A673 (cell line): ENCODE data around the gene GAS7.

ENCODE experiments used
- EZH2 ChIP-seq: fragments of 200-600 bp; sonication (generic); IDR thresholded peaks from 2 replicates; pipeline ENCODE4 v1.6.1; 2017; ENCODE audit warnings: borderline replicate concordance, low read depth, mild to moderate bottlenecking, mixed read lengths, antibody characterized with exemption, low read length; ENCODE audit not compliant: poor library complexity, severe bottlenecking
- TF ChIP-seq, protein P1 (sequence below): fragments of 300-800, 200-600 bp; sonication (generic); conservative IDR thresholded peaks from 2 replicates; pipeline ENCODE4 v1.5.1; 2017; ENCODE audit warnings: low read depth, mild to moderate bottlenecking, antibody characterized with exemption, low read length, moderate library complexity, mixed read lengths

DNA sequence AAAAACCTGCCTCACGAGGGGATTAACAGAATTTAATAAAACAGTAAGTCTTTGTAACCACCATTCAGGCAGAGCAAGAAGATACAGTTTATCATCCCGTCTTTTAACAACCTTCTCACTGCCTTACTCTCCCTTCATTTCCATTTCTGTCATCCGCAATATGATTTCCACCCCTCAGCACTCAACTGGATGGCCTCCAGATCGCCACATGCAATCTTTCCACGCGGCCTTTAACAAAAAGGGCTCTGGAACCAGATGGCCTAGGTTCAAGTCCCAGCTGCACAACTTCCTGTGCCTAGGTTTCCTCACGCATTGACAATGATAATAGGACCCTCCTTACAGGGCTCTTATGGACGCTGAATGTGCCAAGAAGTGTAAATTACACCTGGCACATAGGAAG is 103.6 kb downstream of the GAS7 start:
- TF ChIP-seq, protein P1, sequence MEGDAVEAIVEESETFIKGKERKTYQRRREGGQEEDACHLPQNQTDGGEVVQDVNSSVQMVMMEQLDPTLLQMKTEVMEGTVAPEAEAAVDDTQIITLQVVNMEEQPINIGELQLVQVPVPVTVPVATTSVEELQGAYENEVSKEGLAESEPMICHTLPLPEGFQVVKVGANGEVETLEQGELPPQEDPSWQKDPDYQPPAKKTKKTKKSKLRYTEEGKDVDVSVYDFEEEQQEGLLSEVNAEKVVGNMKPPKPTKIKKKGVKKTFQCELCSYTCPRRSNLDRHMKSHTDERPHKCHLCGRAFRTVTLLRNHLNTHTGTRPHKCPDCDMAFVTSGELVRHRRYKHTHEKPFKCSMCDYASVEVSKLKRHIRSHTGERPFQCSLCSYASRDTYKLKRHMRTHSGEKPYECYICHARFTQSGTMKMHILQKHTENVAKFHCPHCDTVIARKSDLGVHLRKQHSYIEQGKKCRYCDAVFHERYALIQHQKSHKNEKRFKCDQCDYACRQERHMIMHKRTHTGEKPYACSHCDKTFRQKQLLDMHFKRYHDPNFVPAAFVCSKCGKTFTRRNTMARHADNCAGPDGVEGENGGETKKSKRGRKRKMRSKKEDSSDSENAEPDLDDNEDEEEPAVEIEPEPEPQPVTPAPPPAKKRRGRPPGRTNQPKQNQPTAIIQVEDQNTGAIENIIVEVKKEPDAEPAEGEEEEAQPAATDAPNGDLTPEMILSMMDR: no peak
- no peak for TF ChIP-seq EZH2
